ENCODE measurements around the gene CCDC152.
A peak's percentile ranks its signal among the peaks of the same experiment; 100 is the strongest.

CCDC152 gene

DNA sequence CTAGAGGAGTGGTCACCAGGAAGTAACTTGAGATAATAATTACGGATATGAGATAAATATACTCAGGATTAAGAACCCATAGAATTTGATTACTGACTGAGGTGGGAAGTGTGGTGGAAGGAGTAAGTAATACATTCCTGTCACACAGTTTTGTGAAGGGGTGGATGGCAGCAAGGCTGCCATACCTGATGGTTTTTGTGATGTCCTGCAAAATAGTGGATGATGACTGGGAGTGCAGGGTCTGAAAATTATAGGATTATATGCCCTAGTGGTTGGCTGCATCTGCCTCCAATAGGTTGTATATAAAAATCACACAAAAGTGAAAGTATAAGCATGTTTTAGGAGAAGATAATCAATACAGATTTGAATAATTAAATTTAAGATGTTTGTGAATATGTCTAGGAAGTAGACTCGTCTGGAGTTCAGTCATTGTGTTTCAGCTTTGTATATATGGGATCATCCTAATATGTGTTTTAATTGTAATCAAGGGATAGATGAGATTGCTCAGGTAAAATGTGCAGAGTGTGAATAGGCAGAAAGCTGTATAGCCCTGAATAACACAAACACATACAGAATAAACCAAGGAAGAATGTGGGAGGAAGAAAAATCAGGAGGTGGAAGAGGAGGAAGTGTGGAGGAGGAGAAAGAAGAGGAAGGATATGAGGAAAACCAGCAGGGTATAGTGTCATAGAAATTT lies 49.5 kb downstream of the CCDC152 start:
- Histone ChIP-seq H3K27ac (no peak overlapping the region), H3K4me3 (no peak overlapping the region)
- TF ChIP-seq, protein P1, sequence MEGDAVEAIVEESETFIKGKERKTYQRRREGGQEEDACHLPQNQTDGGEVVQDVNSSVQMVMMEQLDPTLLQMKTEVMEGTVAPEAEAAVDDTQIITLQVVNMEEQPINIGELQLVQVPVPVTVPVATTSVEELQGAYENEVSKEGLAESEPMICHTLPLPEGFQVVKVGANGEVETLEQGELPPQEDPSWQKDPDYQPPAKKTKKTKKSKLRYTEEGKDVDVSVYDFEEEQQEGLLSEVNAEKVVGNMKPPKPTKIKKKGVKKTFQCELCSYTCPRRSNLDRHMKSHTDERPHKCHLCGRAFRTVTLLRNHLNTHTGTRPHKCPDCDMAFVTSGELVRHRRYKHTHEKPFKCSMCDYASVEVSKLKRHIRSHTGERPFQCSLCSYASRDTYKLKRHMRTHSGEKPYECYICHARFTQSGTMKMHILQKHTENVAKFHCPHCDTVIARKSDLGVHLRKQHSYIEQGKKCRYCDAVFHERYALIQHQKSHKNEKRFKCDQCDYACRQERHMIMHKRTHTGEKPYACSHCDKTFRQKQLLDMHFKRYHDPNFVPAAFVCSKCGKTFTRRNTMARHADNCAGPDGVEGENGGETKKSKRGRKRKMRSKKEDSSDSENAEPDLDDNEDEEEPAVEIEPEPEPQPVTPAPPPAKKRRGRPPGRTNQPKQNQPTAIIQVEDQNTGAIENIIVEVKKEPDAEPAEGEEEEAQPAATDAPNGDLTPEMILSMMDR (IDR thresholded peaks at IDR 0.05), result no peak
- DNase-seq (ENCODE audit: low spot score), result no peak

GRCh38 chr5:42806701-42807262 lies 50.2 kb downstream of the CCDC152 start:
- TF ChIP-seq, protein P1 (IDR thresholded peaks at IDR 0.05), result no peak
- DNase-seq (ENCODE audit: low spot score), result no peak
- no peak overlapping the region for H3K4me3 ChIP-seq
- H3K27ac ChIP-seq, result no peak overlapping the region

- no peak for DNase-seq (ENCODE audit: low spot score)
- Histone ChIP-seq H3K27ac (peak overlapping the region in 1 of 2 donors; percentile 53), H3K4me3 (peak overlapping the region; percentile 66)
- TF ChIP-seq, protein P1 (IDR thresholded peaks at IDR 0.05), result no peak
These were observed 51.3 kb downstream of the CCDC152 start for GRCh38 chr5:42807722-42808447.

GRCh38 chr5:42808888-42809611 lies 52.4 kb downstream of the CCDC152 start:
- peak overlapping the region; percentile 66 for H3K4me3 ChIP-seq
- TF ChIP-seq, protein P1 (IDR thresholded peaks at IDR 0.05), result no peak
- peak overlapping the region in 1 of 2 donors; percentile 18 for H3K27ac ChIP-seq
- DNase-seq (ENCODE audit: low spot score), result no peak

- Histone ChIP-seq H3K4me3 (peak overlapping the region; percentile 66), H3K27ac (peak overlapping the region; percentile 12 to 85)
- TF ChIP-seq, protein P1 (IDR thresholded peaks at IDR 0.05), result no peak
- no peak for DNase-seq (ENCODE audit: low spot score)
These were observed 54.4 kb downstream of the CCDC152 start for GRCh38 chr5:42810834-42811590.
